DOHH2 (cell line): ENCODE measurements around the gene LAMB1.

Experiments used
- H3F3A ChIP-seq: fragments of 200-600 bp; sonication (generic), shearing (Covaris generic); 2 replicates; pipeline ENCODE4 v1.6.0; 2016; ENCODE audit warnings: antibody characterized with exemption, mild to moderate bottlenecking; ENCODE audit not compliant: control insufficient read depth, insufficient read depth
- H3K27ac ChIP-seq: fragments of 200-600 bp; sonication (generic); 2 replicates; pipeline ENCODE4 v1.5.1; 2014; ENCODE audit warnings: low read depth, mild to moderate bottlenecking, low read length, moderate library complexity
- H3K27me3 ChIP-seq: fragments of 200-600 bp; sonication (generic); 2 replicates; pipeline ENCODE4 v1.6.1; 2014; ENCODE audit warnings: mild to moderate bottlenecking, low read length, mixed read lengths; ENCODE audit not compliant: control insufficient read depth
- H3K36me3 ChIP-seq: fragments of 200-600 bp; sonication (generic); 2 replicates; pipeline ENCODE4 v1.6.1; 2014; ENCODE audit warnings: mild to moderate bottlenecking, low read length, moderate library complexity, mixed read lengths; ENCODE audit not compliant: control insufficient read depth
- H3K4me1 ChIP-seq: fragments of 200-600 bp; sonication (generic); 2 replicates; pipeline ENCODE4 v1.6.1; 2014; ENCODE audit warnings: mild to moderate bottlenecking, low read length, mixed read lengths; ENCODE audit not compliant: control insufficient read depth
- H3K4me2 ChIP-seq: fragments of 200-600 bp; sonication (generic); 2 replicates; pipeline ENCODE4 v1.6.0; 2014; ENCODE audit warnings: mild to moderate bottlenecking, low read length, moderate library complexity
- H3K4me3 ChIP-seq: fragments of 200-600 bp; sonication (generic); 2 replicates; pipeline ENCODE4 v1.5.1; 2014; ENCODE audit warnings: mild to moderate bottlenecking, low read length, mixed read lengths
- H3K79me2 ChIP-seq: fragments of 200-600 bp; sonication (generic); 2 replicates; pipeline ENCODE4 v1.6.1; 2014; ENCODE audit warnings: mild to moderate bottlenecking, low read length, mixed read lengths; ENCODE audit not compliant: control insufficient read depth
- H3K9me2 ChIP-seq: fragments of 200-600 bp; sonication (generic); replicated peaks from 2 replicates; pipeline ENCODE4 v1.6.1; 2014; ENCODE audit warnings: mild to moderate bottlenecking, low read length, mixed read lengths; ENCODE audit not compliant: control insufficient read depth
- H3K9me3 ChIP-seq: fragments of 200-600 bp; sonication (generic); 2 replicates; pipeline ENCODE4 v1.6.1; 2014; ENCODE audit warnings: antibody characterized with exemption, low read length, mixed read lengths; ENCODE audit not compliant: control insufficient read depth, insufficient read depth
- H4K20me1 ChIP-seq: fragments of 200-600 bp; sonication (generic); 2 replicates; pipeline ENCODE4 v1.6.0; 2014; ENCODE audit warnings: low read depth, mild to moderate bottlenecking, antibody characterized with exemption, low read length, moderate library complexity; ENCODE audit not compliant: control insufficient read depth, insufficient read depth
- EZH2phosphoT487 ChIP-seq: fragments of 200-600 bp; sonication (generic); IDR thresholded peaks from 2 replicates; pipeline ENCODE4 v1.6.1; 2017; ENCODE audit warnings: borderline replicate concordance, mild to moderate bottlenecking, antibody characterized with exemption, low read length, moderate library complexity, mixed read lengths
- TF ChIP-seq, protein P1 (sequence below): fragments of 200-600 bp; sonication (generic); IDR thresholded peaks from one replicate; pipeline ENCODE4 v1.5.1; 2014; ENCODE audit warnings: antibody characterized with exemption, mild to moderate bottlenecking, low read depth, low read length; ENCODE audit not compliant: poor library complexity, severe bottlenecking

The LAMB1 gene

DNA sequence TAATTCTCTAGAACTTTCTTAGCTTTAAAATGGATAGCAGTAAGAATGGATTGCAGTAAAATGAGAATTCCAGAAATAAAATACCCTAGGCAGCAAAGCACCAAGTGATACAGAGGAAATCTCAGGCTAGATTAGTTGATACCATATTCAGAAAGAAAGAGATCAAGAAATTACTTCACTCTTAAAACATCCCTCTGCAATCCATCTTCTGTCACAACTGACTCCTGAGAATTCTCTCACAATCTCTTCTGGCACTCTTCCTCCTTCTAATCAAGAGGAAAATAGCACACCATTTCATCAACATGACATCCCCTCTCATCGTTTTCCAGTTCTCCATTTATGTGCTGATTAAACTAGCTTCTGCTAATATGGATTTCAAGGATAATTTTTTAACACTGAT lies 42.2 kb upstream of the LAMB1 start:
- no peaks in the 10 kb centered on the region for H3K36me3 ChIP-seq
- H3K9me3 ChIP-seq, result no peaks in the 10 kb centered on the region
- no peak overlapping the region for H3K4me3 ChIP-seq
- H3K4me1 ChIP-seq, result peaks cover 13% of the 10 kb centered on the region
- H3K4me2 ChIP-seq, result no peak overlapping the region
- H3K27ac ChIP-seq, result no peak overlapping the region
- H4K20me1 ChIP-seq, result no peaks in the 10 kb centered on the region
- 0 out of 2 replicates have a peak, but pooled peaks cover 3% of the 10 kb centered on the region for H3K27me3 ChIP-seq
- H3F3A ChIP-seq, result no peaks in the 10 kb centered on the region
- H3K79me2 ChIP-seq, result no peaks in the 10 kb centered on the region
- TF ChIP-seq, protein P1, sequence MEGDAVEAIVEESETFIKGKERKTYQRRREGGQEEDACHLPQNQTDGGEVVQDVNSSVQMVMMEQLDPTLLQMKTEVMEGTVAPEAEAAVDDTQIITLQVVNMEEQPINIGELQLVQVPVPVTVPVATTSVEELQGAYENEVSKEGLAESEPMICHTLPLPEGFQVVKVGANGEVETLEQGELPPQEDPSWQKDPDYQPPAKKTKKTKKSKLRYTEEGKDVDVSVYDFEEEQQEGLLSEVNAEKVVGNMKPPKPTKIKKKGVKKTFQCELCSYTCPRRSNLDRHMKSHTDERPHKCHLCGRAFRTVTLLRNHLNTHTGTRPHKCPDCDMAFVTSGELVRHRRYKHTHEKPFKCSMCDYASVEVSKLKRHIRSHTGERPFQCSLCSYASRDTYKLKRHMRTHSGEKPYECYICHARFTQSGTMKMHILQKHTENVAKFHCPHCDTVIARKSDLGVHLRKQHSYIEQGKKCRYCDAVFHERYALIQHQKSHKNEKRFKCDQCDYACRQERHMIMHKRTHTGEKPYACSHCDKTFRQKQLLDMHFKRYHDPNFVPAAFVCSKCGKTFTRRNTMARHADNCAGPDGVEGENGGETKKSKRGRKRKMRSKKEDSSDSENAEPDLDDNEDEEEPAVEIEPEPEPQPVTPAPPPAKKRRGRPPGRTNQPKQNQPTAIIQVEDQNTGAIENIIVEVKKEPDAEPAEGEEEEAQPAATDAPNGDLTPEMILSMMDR, result no peak
- TF ChIP-seq EZH2phosphoT487, result no peak
- no peaks in the 10 kb centered on the region for H3K9me2 ChIP-seq

DNA sequence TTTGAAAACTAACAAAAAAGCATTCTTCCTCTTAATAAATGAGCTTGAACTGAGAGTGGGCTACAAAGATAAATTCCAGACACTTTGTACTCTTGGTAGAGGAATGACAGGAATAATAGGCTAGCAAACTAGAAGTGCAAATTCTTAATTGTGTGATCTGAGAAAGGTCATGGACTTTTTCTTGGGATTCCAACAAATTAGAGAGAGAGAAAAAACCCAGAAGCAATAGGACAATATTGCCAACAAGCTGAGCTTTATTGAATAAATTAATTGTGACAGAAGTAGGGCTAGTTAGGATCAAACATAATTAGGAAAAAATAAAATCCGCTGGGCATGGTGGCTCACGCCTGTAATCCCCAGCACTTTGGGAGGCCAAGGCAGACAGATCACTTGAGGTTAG lies 41.4 kb upstream of the LAMB1 start:
- TF ChIP-seq, protein P1, result no peak
- TF ChIP-seq EZH2phosphoT487, result no peak
- Histone ChIP-seq H3K27me3 (0 out of 2 replicates have a peak, but pooled peaks cover 3% of the 10 kb centered on the region), H3K79me2 (no peaks in the 10 kb centered on the region), H3K4me3 (no peak overlapping the region), H3K9me2 (no peaks in the 10 kb centered on the region), H3K4me1 (peaks cover 9% of the 10 kb centered on the region), H3K27ac (no peak overlapping the region), H3K4me2 (no peak overlapping the region), H3K36me3 (no peaks in the 10 kb centered on the region), H3F3A (no peaks in the 10 kb centered on the region), H4K20me1 (no peaks in the 10 kb centered on the region), H3K9me3 (no peaks in the 10 kb centered on the region)

DNA sequence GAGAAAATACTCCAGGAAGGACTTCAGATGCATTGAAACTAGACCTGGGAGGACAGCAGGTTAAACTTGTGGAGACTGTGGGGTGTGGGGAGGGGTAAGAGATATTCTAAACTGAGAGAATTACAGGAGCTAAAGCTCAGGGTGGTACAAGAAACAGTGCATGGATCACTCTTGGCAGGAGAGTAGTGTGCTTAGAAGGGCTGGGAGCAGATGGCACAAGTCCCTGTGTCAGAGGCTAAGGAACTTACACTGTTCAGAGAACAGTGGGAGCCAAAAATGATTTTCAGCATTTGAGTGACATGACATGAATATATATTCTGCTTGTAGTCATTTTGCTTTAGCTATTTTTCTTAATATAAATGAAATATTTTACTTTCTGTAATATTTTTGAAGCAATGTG lies 36.0 kb upstream of the LAMB1 start:
- Histone ChIP-seq H3K9me3 (no peaks in the 10 kb centered on the region), H4K20me1 (no peaks in the 10 kb centered on the region), H3K4me3 (no peak overlapping the region), H3K27me3 (0 out of 2 replicates have a peak, but pooled peaks cover 3% of the 10 kb centered on the region), H3F3A (no peaks in the 10 kb centered on the region), H3K9me2 (no peaks in the 10 kb centered on the region), H3K27ac (no peak overlapping the region), H3K36me3 (no peaks in the 10 kb centered on the region), H3K4me1 (no peaks in the 10 kb centered on the region), H3K79me2 (no peaks in the 10 kb centered on the region), H3K4me2 (no peak overlapping the region)
- TF ChIP-seq, protein P1, result no peak
- no peak for TF ChIP-seq EZH2phosphoT487
